ENCODE measurements around the gene HOXA6. TPM values are rescaled to one million over a fixed set of nuclear protein-coding genes. Genes with fewer than 3 reads are reported as not detected.

Gene HOXA6
- polyA plus RNA-seq, 3 donors = not detected

DNA sequence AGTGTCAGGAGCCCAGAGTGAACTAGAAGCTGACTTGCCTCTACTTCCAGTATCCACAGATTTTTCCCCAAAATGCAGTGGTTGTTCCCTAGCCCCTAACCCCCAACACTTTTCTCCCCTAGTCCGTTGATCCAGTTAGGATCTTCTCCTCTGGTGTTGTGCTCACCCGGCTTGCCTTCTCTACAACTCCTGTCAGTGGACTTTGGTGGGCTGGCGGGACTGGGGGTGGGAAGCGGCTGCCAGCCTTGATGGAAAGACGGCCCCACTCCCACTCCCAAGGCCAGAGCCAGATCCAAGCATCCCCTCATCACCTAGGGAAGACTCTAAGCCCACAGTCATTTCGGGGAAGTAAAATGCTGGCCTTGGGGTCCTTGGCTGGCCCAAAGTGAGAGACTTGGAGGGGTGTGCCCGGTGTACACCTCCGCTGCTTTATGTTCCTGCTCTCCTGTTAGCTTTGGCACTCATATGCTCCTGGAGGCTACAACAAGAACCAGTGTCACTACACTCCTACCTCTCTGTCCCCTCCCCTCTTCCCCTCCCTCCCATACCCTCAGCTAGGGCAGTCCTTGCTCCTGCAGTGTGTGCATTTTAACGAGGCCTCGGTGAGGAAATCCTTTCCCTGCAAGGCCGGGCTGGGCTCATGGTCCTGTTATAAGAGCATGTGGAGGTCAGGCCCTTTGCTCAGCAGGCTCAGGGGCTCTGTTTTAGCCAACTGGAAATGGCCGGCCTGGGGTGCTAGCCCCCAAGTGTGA, 27.5 kb upstream of the HOXA6 start:
- 87% methylated on average over 5 of the region's 12 CpGs for WGBS (ENCODE audit: insufficient coverage)
- TF ChIP-seq, protein P1, sequence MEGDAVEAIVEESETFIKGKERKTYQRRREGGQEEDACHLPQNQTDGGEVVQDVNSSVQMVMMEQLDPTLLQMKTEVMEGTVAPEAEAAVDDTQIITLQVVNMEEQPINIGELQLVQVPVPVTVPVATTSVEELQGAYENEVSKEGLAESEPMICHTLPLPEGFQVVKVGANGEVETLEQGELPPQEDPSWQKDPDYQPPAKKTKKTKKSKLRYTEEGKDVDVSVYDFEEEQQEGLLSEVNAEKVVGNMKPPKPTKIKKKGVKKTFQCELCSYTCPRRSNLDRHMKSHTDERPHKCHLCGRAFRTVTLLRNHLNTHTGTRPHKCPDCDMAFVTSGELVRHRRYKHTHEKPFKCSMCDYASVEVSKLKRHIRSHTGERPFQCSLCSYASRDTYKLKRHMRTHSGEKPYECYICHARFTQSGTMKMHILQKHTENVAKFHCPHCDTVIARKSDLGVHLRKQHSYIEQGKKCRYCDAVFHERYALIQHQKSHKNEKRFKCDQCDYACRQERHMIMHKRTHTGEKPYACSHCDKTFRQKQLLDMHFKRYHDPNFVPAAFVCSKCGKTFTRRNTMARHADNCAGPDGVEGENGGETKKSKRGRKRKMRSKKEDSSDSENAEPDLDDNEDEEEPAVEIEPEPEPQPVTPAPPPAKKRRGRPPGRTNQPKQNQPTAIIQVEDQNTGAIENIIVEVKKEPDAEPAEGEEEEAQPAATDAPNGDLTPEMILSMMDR (IDR thresholded peaks at IDR 0.05) = no peak
- Mint-ChIP-seq H3K36me3 (peaks cover 10 to 28% of the 10 kb centered on the region in 2 donors), H3K4me1 (peaks cover 35% of the 10 kb centered on the region), H3K27ac (no peak overlapping the region), H3K27me3 (ENCODE audit: low read depth in 3 of 3) (peaks cover 85 to 94% (median 90%) of the 10 kb centered on the region in 3 donors), H3K4me3 (peak overlapping the region in 1 of 2 donors; percentile 87), H3K9me3 (peaks cover 0 to 35% (median 11%) of the 10 kb centered on the region in 7 donors)
- peaks cover 14 to 30% of the 10 kb centered on the region in 2 donors for H3K9me3 ChIP-seq (replicated peaks in 1 of 2; ENCODE audit: control insufficient read depth in 1 of 2, insufficient read depth in 1 of 2, low read length in 2 of 2)
- H3K27ac ChIP-seq (ENCODE audit: low read depth in 1 of 2, low read length in 2 of 2) = no peak overlapping the region
- DNase-seq = no peak
- H3K36me3 ChIP-seq (replicated peaks in 1 of 2; ENCODE audit: control insufficient read depth in 1 of 2, insufficient read depth in 2 of 2, low read length in 2 of 2) = no peaks in the 10 kb centered on the region
- no peak overlapping the region for H3K4me2 ChIP-seq (replicated peaks; ENCODE audit: extremely low read depth, low read length, poor library complexity, severe bottlenecking)
- H3K27me3 ChIP-seq (ENCODE audit: control insufficient read depth in 2 of 2, insufficient read depth in 2 of 2, low read length in 2 of 2) = peaks cover 55 to 98% of the 10 kb centered on the region in 2 donors
- H3K4me1 ChIP-seq (ENCODE audit: control insufficient read depth in 1 of 2, insufficient read depth in 2 of 2, low read length in 2 of 2) = peaks cover 33 to 50% of the 10 kb centered on the region in 2 donors
- peaks cover 5% of the 10 kb centered on the region for H4K20me1 ChIP-seq (ENCODE audit: insufficient read depth, low read length)
- intact Hi-C loops (cut with micrococcal nuclease) = loop anchor here in 1 of 2 donors (5.0 kb wide), 1 partner anchor 1313 kb away; no protein-coding TSS in a partner anchor
- no peaks in the 10 kb centered on the region for H3K79me2 ChIP-seq (ENCODE audit: insufficient read depth, low read length)
- H2AFZ ChIP-seq (ENCODE audit: insufficient read depth, low read depth, low read length, poor library complexity, severe bottlenecking) = no peak overlapping the region
- no peak overlapping the region for H3K9ac ChIP-seq (ENCODE audit: insufficient read depth, low read length, poor library complexity, severe bottlenecking)
- H3K4me3 ChIP-seq (replicated peaks in 1 of 3; ENCODE audit: low read depth in 2 of 3, low read length in 3 of 3) = peak overlapping the region in 1 of 3 experiments; percentile 76

GRCh38 chr7:27173956-27174873, 26.6 kb upstream of the HOXA6 start, which contains the start of gene HOXA10:
TSS of gene HOXA10 (minus strand) at chr7:27174320. CDS start at chr7:27174306, 14 bp downstream.
- Mint-ChIP-seq H3K4me3 (peak within 1 kb of the TSS; percentile 74 to 89), H3K4me1 (peaks cover 32% of the 10 kb centered on the region), H3K36me3 (peaks cover 10 to 22% of the 10 kb centered on the region in 2 donors), H3K27ac (no peak within 1 kb of the TSS), H3K9me3 (peaks cover 0 to 32% (median 11%) of the 10 kb centered on the region in 7 donors), H3K27me3 (ENCODE audit: low read depth in 3 of 3) (peaks cover 84 to 94% (median 89%) of the 10 kb centered on the region in 3 donors)
- Histone ChIP-seq H4K20me1 (ENCODE audit: insufficient read depth, low read length) (peaks cover 9% of the 10 kb centered on the region), H3K9ac (ENCODE audit: insufficient read depth, low read length, poor library complexity, severe bottlenecking) (peak within 1 kb of the TSS; percentile 45), H3K9me3 (replicated peaks in 1 of 2; ENCODE audit: control insufficient read depth in 1 of 2, insufficient read depth in 1 of 2, low read length in 2 of 2) (peaks cover 11 to 28% of the 10 kb centered on the region in 2 donors), H2AFZ (ENCODE audit: insufficient read depth, low read depth, low read length, poor library complexity, severe bottlenecking) (peak within 1 kb of the TSS; percentile 88), H3K27ac (ENCODE audit: low read depth in 1 of 2, low read length in 2 of 2) (no peak within 1 kb of the TSS), H3K27me3 (ENCODE audit: control insufficient read depth in 2 of 2, insufficient read depth in 2 of 2, low read length in 2 of 2) (peaks cover 57 to 98% of the 10 kb centered on the region in 2 donors), H3K36me3 (replicated peaks in 1 of 2; ENCODE audit: control insufficient read depth in 1 of 2, insufficient read depth in 2 of 2, low read length in 2 of 2) (no peaks in the 10 kb centered on the region), H3K4me2 (replicated peaks; ENCODE audit: extremely low read depth, low read length, poor library complexity, severe bottlenecking) (peak within 1 kb of the TSS; percentile 92), H3K79me2 (ENCODE audit: insufficient read depth, low read length) (no peaks in the 10 kb centered on the region), H3K4me1 (ENCODE audit: control insufficient read depth in 1 of 2, insufficient read depth in 2 of 2, low read length in 2 of 2) (peaks cover 32 to 50% of the 10 kb centered on the region in 2 donors), H3K4me3 (replicated peaks in 1 of 3; ENCODE audit: low read depth in 2 of 3, low read length in 3 of 3) (peak within 1 kb of the TSS; percentile 23 to 76 (median 39))
- DNase-seq = no peak
- TF ChIP-seq, protein P1 (IDR thresholded peaks at IDR 0.05) = no peak
- WGBS (ENCODE audit: insufficient coverage) = 4% methylated on average over 79 of the region's 82 CpGs
- intact Hi-C loops (cut with micrococcal nuclease) = loop anchor here in 1 of 2 donors (1.0 to 5.0 kb wide), 2 partner anchors 10 to 1312 kb away; no protein-coding TSS in a partner anchor

Measured in CD14-positive monocyte (primary cell).